NCI-H2081 (cell line): Measurements from ENCODE around the gene ABCC4.

Experiments used
- DNase-seq, 2 experiments: peaks; one replicate each; lab custom pipeline; 2025; lab: John Stamatoyannopoulos, UW

Gene ABCC4

DNA sequence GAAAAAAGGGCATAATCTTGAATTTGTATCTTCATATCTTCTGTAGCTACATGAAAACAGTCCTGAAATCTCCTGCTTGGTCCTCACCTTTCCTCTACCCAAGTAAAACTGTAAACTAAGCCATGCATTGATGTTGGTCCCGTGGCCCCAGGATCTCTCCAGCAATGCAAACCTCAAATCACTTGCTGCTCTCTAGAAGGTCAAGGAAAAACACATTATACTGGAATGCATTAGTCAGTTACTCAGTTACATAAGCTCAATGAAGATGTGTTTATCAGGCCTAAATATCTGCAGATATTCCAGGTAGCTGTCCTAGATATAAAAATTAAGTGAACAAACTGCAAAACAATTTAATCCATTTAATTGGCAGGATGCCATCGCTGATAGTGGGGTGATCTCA is 261.8 kb downstream of the ABCC4 start:
- no peak for DNase-seq

DNA sequence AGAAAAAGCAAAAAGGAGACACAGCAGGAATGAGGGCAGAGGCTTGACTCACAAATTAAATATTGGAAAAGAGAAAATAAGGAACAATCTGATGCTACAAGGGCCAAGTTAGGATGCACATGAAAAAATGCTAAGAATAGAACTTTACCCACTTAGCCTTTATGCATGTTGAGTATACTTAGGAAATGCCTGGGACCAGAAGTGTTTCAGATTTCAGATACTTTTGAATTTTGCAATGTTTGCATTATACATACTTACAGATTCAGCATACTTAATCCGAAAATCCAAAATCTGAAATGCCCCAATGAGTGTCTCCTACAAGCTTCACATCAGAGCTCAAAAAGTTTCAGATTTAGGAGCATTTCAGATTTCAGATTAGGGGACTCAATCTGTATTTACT is 262.3 kb downstream of the ABCC4 start:
- DNase-seq, result no peak

DNA sequence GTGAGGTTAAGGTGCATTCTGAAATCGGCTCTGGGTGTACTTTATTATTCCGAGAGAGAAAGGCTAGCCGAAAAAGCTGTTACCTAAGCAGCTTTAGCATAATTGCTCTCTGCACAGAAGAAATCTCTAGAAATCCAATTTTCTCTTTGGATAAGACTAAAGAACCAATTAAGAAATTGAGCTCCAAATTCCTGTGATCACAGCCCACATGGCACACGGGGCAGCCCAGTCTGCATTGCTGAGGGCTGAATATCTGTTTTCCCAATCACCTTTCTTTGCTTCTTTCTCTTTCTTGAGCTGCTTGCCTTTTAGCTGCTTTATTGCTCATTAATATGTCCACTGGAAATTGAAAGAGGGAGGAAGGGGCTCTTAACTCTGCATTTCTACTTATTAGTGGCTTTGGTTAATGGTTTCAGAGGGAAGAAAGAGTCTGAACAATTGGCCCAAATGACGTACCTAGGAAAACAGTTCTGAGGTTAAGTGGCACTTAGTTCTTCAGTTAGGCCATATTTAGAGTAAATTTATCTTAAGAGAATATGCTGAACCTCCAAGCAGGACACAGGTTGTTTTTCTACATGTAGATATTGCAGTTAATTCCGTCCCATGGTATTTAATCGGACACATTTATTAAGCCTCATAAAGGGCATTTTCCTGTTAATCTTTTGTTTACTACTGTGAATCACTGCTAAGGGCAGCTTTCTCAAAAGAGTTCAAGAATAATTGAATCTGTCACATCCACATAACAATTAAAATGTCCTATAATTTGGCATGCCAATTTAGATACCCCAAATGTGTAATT is 265.7 kb downstream of the ABCC4 start:
- no peak for DNase-seq

DNA sequence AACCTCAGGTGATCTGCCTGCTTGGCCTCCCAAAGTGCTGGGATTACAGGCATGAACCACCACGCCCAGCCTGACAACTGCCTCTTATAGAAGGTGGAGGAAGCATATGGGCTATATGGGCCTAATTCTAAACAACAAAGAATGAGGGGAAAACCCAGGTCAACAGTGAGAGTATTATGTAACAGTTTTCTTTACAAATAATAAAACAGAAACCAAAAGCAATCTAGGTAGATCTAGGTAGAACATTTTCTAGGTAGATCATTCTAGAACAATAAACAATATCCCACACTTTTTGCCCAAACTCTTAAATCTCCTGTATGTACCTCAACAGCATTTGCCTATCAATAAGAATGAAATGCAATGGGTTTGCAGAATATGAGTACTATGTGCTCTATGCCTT is 267.4 kb downstream of the ABCC4 start:
- DNase-seq, result no peak

DNA sequence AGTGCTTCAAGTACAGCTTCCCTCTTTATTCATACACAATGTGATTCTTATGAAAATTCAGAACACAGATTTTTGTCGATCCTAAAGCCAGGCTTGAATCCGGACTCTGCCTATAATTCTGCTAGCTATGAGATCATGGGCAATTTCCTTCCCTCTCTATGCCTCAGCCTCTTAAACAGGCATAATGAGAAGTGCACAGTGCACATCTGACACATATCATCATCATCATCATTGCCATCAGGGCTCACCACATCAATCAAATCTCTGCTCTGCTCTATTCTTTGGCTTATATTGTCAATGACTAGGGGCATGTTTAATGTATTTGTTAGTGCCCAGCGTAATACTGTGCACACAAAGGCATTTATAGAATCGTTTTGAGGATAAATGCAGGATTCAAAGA is 269.1 kb downstream of the ABCC4 start:
- DNase-seq, result no peak

DNA sequence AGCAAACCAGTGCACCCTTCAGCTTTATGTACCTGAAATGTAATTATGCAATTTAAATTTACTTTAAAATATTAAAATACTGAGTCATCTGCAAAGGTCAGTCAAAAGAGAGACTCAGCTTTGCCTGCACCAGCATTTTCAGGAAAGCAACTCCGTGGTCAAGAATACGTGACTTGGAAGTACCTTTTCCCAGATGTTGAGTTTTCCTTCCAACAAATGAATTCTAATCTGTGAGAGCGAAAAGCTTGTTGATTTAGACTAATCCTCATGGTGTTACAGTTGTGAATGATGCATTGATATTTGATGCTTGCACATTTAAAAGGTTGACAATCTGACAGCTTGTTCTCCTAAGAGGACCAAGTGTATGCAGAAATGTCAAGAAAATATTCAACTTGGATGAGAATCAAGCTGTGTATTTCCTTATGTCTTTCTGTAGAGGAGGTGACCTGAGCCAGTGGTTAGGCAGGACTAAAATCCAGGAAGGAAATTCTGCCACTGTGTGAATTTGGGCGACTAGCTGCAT is 270.4 kb downstream of the ABCC4 start:
- no peak for DNase-seq

DNA sequence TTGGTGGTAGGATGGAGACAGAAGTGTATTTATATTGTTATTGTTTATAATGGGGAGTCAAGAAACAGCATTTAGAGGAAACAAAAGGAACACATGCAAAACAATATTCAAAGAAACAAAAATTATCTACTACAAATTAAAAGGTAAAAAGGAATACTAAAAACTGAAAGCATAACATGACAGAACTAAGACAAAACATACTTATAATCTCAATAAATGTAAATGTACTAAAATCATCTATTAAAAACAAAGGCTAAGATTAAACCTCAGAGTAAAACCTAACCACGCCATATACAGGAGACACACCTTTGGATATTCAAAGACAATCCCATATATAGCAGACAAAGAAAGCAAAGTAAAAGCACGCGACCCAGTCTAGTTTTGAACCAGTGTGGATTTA is 273.6 kb downstream of the ABCC4 start:
- no peak for DNase-seq

DNA sequence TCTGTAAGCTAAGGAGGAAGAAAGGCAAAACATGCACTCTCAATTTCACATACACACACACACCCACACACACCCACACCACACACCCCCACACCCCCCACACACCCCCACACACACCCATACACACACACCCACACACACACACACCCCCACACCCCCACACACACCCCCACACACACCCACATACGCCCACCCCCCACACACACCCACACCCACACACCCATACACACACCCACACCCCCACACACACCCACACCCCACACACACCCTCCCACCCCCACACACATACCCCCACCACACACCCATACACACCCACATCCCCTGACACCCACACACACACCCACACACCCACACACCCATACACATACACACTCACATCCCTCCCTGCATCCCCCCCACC is 276.1 kb downstream of the ABCC4 start:
- DNase-seq, result no peak

DNA sequence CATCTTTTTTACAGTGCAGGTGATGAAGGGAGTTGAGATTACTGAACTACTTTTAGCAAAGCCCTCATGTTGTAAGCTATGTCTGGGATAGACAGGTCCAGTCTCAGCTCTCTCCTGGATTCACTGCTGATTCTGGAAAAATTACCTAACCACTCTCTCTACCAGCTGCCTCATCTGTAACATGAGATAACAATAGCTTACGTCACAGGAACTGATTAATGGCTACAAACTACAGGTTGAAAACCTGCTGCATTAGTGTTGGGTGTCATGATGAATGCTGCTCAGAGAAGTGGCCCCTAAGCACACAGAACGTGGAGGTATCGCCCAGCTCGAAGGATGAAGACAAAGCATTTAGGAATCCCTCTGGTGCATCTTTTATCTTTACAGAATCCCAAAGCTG is 277.8 kb downstream of the ABCC4 start:
- DNase-seq, result peak; percentile 36 to 73

DNA sequence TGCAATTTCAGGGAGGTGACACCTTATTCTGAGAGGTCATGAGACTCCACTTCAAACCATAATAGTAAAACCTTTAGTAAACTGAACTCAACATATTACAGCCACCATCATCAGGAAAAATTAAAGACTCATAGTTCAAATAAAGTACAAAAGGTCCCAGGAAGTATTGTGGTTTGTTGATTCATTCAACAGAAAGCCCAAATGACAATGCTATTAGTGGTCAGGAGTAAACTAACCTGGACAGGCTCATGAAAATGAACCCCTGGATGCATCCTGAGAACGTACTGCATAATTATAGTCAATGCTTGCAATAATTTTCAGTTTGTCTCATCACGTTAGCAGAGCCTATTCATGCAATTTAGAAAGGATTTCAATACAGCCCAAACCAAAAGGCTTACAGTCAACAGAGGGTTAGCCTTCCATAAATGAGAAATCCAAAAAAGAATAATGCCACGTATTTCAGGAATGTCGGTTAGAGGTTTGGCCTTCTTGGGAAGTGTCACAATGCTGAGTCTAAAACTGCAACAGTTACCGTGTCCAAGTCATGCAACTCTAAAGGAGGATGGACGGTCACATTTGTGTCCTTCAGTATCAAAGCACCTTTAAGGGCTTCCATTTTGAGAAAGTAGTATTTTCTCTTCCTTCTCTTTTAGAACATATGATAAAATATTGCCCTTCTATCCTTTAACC is 280.8 kb downstream of the ABCC4 start:
- DNase-seq, result peak in 1 of 2 experiments; percentile 23

DNA sequence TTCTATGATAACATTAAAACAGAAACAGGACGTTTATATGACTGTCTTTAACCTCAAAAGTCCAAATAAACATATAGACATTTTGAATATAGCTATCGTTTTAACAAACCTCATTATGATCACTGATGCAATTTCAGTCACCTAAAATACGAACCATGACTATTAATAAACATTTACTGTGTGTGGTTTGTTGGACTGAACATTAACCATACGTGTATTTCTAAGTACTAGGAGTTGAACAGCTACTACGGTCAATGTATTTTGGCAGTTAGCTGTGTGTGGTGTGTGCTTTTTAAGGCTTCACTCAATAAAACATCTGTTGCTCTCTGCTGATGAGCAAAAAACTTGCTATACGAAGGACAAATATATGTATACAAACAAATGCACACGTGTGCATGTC is 281.4 kb downstream of the ABCC4 start:
- no peak for DNase-seq

DNA sequence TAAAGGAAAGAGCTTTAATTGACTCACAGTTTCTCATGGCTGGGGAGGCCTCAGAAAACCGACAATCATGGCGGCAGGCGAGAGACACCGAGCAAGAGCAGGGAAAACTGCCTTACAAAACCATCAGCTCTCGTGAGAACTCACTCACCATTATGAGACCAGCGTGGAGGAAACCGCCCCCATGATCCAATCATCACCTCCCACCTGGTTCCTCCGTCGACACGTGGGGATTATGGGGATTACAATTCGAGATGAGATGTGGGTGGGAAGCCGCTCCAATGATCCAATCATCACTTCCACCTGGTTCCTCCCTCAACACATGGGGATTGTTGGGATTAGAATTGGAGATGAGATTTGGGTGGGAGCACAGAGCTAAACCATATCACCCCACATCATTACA is 293.9 kb downstream of the ABCC4 start:
- DNase-seq, result no peak

DNA sequence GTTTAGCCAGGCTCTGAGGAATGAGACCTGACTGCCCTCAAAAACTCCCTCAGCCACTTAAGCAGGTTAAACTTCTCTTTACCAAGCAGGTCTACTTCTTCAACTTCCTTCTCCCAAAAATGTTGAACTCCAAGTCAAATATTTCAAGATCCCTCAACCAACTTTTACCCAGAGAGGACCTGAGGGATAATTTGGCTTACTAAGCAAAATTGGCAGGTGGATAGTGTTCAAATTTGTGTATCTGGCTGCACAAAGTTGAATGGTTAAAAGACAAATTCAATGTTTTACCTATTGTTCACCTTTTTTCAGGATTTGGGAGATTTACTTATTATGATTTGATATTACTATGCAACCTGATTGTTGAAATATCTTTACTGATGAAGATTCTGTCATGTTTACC is 296.0 kb downstream of the ABCC4 start:
- DNase-seq, result no peak

DNA sequence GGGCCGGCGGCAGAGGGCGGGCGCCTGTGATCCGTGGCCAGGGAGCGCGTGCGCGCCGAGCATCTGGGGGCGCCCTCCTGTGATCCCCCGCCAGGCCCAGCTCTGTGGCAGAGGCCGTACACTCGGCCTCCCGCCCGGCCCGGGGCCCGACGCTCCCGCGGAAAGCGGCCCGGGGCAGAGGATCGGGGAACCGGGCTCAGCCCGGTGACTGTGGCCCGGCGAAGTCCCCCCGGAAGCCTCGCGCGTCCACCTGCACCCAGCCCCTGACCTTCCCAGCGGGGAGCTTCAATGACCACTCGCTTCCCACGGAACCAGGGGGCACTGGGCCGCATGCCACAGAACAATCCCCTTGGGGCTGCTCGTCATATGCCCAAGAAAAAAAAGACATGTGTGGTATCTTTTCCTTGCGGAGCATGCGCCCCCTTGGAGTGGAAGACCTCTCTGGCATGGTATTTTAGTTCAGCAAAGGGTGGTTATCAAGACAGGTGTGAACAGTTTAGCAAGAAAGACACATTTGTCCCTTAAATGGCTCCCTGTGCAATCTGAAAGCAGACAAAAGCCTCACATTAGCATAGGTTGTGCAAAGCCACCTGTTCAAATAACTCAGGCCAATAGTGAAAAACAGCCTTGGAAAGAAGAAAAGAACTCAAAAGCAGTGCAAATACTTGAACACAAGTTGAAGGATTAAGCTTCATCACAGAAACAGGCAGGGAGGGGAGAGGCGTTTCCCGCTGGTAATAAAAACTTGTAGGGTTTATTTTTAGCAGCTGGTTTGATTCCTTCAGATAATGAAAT is 298.0 kb downstream of the ABCC4 start:
- DNase-seq, result peak; percentile 68 to 92

DNA sequence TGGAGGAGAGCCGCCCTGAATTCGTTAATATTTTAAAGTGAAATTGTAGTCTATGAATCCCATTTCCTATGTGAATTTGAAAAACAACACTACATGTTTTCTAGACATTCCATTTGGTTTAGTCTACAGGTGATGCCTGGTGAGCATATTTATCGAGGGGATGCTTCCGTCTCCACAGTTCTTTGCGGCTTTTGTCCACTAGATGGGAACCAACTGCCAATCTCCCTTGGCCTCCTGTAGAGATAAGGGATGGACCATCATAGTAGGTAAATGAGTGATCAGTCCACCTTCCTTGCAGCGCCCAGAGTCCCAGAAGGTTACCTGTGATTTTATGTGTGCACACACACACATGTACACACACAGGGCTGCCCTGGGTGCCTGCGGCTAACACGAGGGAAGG is 299.1 kb downstream of the ABCC4 start:
- no peak for DNase-seq

DNA sequence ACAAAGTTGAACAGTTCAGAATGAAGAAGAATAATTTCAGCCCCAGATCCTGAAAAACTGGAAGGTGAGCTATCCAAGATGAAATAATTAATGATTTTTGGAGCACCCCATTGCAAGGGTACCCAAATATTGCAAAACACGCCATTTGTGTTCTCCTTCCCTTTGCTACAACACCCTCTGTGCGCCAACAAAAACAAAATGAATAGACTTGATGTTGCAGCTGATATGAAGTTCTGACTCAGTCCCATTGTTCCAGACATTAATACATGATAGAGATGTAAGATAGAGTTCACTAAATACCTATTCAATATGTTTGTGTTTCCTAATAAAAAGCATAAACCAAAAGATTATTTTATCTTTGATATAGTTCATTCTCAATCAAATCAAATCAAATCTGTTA is 301.4 kb downstream of the ABCC4 start:
- DNase-seq, result no peak

DNA sequence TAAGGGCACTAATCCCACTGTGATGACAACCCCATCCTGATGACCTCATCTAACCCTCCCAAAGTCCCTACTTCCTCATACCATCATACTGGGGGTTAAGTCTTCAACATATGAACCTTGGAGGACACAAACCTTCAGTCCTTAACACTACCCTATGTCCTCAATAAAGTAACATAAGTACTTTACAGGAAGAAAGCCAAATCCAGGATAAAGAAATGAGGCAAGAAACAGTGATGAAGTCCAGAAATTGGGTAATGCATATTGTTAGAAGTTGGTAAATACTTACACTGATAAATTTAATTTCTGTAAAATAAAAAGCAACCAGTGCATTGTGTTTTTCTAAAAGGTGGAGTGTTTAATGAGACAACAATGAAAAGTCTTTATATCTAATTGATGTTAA is 304.1 kb downstream of the ABCC4 start:
- DNase-seq, result no peak

DNA sequence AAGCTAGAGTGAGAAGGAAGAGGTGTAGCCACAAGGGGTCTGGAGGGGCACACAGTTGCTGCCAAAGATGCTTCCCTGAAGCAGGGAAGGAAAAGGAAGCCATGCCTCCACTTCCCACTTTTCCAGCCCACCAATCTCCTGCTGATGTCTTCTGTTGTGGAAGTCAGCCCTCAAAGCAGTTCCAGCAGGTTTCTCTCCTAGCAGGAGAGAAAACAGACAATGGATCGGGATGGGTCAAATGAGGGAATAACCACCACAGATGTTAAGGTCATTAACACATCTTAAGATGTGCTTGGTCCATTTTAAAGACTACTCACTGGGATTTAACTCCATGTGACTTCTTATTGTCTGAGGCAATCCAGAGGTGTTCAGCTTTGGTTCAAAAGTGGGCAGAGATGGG is 304.8 kb downstream of the ABCC4 start:
- DNase-seq, result no peak

DNA sequence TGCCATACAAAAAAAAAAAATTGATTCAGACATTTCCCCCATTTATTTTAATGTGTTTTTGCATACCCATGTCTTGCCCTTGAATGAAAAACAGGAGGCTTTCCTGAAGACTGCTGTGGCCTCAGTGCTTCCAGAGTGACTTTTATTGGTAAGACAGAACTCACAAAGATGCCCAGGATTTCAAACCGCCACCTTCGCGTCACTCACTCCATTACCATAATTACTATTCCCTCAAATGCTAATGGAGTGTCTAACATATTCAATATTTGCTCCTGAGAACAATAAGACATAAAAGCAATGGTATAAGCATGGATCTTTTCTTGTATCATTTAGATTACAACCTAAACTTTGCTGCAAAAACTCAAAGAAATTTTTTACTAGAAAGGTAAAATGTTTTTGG is 306.7 kb downstream of the ABCC4 start:
- DNase-seq, result no peak

DNA sequence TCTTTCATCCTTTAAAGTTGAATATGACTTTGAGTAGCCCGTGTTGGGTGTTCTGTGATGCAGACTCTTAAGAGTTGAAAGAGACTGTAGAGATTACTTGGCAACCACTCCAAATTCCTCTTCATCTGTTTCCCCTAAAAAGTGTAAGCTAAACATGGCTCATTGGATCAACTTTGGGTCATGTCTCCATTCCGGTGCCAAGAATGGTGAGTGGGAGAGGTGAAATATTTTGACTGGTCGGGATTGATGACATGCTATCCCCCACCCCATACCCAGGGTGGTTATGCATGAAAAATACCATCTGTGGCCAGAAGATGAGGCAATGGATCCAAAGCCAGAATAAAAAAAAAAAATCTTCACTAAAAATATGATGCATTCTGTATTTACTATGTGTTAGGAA is 307.6 kb downstream of the ABCC4 start:
- no peak for DNase-seq

DNA sequence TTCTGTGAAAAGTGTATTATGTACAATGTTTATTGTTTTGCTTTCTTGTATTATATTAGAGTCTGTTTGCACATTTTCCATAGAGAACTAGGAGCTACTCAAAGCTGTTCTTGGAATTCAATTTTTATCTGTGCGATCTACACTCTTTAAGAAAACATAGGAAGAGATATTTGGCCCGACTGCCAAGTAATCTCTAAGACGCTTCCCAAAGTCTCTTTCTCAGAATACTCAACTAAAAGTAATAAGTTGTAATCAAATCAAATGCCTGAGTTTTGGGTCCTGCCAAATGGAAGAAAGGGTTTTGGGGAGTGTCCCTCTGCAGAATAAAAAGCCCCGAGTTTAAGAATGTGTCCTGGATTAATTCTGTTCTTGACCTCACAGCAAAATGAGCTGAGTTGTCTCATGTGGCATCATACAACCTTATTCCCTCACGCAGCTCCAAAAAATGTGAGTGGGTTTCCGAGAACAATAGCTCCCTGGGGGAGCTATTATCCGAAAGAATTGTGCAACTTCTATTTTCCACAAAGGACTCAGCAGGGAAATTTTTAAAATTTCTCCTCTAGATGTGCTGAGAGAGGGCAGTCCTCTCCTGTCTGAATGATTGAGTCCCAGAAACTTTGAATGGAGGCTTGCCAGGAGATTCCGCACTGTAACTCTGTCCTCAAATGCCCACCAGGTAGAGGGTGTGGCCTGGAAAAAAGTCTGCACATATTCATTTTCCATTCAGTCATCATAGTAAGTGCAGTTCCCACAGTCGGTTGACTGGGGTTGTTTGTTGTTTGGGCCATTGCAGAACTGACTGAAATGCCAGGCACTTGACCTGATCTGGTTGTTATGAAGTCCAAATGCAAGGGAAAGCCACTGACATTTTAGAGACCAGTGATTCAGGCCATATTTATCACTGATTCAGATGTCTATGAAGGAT is 309.0 kb downstream of the ABCC4 start:
- DNase-seq, result no peak

DNA sequence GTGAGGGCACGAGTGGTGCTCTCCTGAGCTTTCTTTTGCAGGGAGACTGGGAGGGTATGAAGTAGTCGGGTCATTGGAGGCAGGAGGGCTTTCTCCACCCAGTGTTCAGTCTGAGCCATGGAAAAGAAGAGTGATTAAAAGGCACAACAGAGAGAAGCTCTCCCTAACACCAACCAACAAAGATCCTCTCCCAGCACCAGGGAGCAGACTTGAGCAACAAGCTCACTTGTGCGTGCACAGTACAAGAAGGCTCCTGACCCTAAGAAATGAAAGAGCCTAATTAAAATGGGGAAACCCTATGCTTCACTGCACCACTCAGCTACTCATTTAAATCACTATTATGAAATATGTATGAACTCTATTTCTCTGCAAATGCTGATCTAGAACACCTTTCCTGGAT is 312.6 kb downstream of the ABCC4 start:
- no peak for DNase-seq
